Measurements from ENCODE around the gene RAB11A.

RAB11A gene

DNA sequence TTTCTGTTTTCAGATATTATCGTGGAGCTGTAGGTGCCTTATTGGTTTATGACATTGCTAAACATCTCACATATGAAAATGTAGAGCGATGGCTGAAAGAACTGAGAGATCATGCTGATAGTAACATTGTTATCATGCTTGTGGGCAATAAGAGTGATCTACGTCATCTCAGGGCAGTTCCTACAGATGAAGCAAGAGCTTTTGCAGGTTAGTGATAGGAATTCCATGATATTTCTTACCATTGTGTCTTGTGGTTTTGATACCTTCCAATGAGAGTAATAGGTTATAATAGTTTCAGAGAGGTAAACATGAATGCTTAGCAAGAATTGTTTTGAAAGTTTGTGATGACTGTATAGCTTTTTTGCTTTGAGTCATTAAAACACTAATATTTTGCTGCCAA is 8.5 kb downstream of the RAB11A start:
- Mint-ChIP-seq H3K27ac (ENCODE audit: low read depth) (no peak overlapping the region), H3K36me3 (ENCODE audit: insufficient read depth) (peaks cover 45% of the 10 kb centered on the region), H3K27me3 (no peaks in the 10 kb centered on the region), H3K4me3 (no peak overlapping the region), H3K4me1 (peaks cover 15% of the 10 kb centered on the region), H3K9me3 (no peaks in the 10 kb centered on the region)
- DNase-seq (ENCODE audit: low spot score in 2 of 2) (no peak), ATAC-seq (replicated peaks; ENCODE audit: extremely low read depth, poor library complexity, severe bottlenecking) (no peak)

GRCh38 chr15:65881766-65882434 is 12.6 kb downstream of the RAB11A start:
- H3K9me3 Mint-ChIP-seq: no peaks in the 10 kb centered on the region
- ATAC-seq (replicated peaks; ENCODE audit: extremely low read depth, poor library complexity, severe bottlenecking): no peak
- H3K4me1 Mint-ChIP-seq: peaks cover 19% of the 10 kb centered on the region
- no peaks in the 10 kb centered on the region for H3K27me3 Mint-ChIP-seq
- H3K36me3 Mint-ChIP-seq (ENCODE audit: insufficient read depth): peaks cover 48% of the 10 kb centered on the region
- no peak overlapping the region for H3K4me3 Mint-ChIP-seq
- no peak for DNase-seq (ENCODE audit: low spot score in 2 of 2)
- H3K27ac Mint-ChIP-seq (ENCODE audit: low read depth): no peak overlapping the region

- ATAC-seq (replicated peaks; ENCODE audit: extremely low read depth, poor library complexity, severe bottlenecking): no peak
- Mint-ChIP-seq H3K4me3 (no peak overlapping the region), H3K27me3 (no peaks in the 10 kb centered on the region), H3K9me3 (no peaks in the 10 kb centered on the region), H3K27ac (ENCODE audit: low read depth) (no peak overlapping the region), H3K4me1 (peaks cover 31% of the 10 kb centered on the region), H3K36me3 (ENCODE audit: insufficient read depth) (peaks cover 47% of the 10 kb centered on the region)
- no peak for DNase-seq (ENCODE audit: low spot score in 2 of 2)
These were observed 14.3 kb downstream of the RAB11A start for GRCh38 chr15:65883571-65883970.

DNA sequence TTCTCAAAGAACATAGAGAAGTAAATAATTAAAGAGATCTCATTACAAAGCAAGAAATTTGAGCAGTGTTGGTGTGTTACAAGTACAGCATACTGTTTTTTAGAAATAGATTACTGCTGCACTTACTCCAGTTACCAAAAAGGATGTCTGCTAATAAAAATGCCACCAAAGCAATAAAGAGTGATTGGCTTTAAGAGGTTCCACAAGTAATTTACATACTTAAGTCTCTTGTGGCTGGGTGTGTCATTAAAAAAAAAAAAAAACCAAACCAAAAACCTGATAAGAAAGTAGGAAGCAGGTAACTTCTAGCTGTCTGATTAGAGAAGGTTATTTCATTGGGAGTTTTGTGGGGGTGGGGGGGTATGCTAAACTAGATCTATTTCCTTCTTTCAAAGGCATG is 15.2 kb downstream of the RAB11A start:
- peaks cover 48% of the 10 kb centered on the region for H3K36me3 Mint-ChIP-seq (ENCODE audit: insufficient read depth)
- no peak overlapping the region for H3K4me3 Mint-ChIP-seq
- no peaks in the 10 kb centered on the region for H3K27me3 Mint-ChIP-seq
- no peak overlapping the region for H3K27ac Mint-ChIP-seq (ENCODE audit: low read depth)
- peaks cover 31% of the 10 kb centered on the region for H3K4me1 Mint-ChIP-seq
- DNase-seq (ENCODE audit: low spot score in 2 of 2): no peak
- H3K9me3 Mint-ChIP-seq: no peaks in the 10 kb centered on the region
- no peak for ATAC-seq (replicated peaks; ENCODE audit: extremely low read depth, poor library complexity, severe bottlenecking)

GRCh38 chr15:65885668-65886218 is 16.5 kb downstream of the RAB11A start:
- Mint-ChIP-seq H3K4me1 (peaks cover 31% of the 10 kb centered on the region), H3K36me3 (ENCODE audit: insufficient read depth) (peaks cover 46% of the 10 kb centered on the region), H3K27ac (ENCODE audit: low read depth) (peak overlapping the region; percentile 47), H3K27me3 (no peaks in the 10 kb centered on the region), H3K4me3 (no peak overlapping the region), H3K9me3 (no peaks in the 10 kb centered on the region)
- no peak for DNase-seq (ENCODE audit: low spot score in 2 of 2)
- ATAC-seq (replicated peaks; ENCODE audit: extremely low read depth, poor library complexity, severe bottlenecking): no peak

DNA sequence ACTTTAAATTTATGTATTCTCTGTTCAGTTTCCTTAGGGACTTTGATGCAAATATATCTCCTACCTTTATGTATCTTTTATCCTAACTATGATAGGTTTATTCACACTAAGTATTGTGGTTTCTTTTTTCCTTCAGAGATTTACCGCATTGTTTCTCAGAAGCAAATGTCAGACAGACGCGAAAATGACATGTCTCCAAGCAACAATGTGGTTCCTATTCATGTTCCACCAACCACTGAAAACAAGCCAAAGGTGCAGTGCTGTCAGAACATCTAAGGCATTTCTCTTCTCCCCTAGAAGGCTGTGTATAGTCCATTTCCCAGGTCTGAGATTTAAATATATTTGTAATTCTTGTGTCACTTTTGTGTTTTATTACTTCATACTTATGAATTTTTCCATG is 18.3 kb downstream of the RAB11A start:
- Mint-ChIP-seq H3K27ac (ENCODE audit: low read depth) (peak overlapping the region; percentile 47), H3K27me3 (no peaks in the 10 kb centered on the region), H3K36me3 (ENCODE audit: insufficient read depth) (peaks cover 39% of the 10 kb centered on the region), H3K4me1 (peaks cover 27% of the 10 kb centered on the region), H3K9me3 (no peaks in the 10 kb centered on the region), H3K4me3 (no peak overlapping the region)
- ATAC-seq (replicated peaks; ENCODE audit: extremely low read depth, poor library complexity, severe bottlenecking): peak; percentile 92
- DNase-seq (ENCODE audit: low spot score in 2 of 2): no peak

DNA sequence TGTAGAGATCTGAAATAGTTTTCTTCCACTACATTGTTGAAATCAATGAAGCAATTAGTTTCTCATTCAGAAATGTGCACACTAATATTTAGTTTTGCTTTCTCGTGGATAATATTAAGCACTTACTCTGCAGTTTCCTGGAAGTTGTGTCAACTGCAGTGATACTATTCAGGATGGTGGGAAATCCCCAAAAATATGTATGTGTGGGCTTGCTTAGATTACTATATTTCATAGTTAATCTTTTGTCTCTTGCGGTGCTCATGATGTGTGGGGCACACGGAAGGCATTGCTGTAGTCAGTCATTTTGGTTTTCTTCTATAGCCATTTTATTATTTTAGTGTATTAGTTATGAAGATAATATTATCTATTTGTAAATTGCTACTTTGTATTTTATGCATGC is 19.7 kb downstream of the RAB11A start:
- ATAC-seq (replicated peaks; ENCODE audit: extremely low read depth, poor library complexity, severe bottlenecking): no peak
- H3K27me3 Mint-ChIP-seq: no peaks in the 10 kb centered on the region
- H3K4me1 Mint-ChIP-seq: peaks cover 27% of the 10 kb centered on the region
- no peak for DNase-seq (ENCODE audit: low spot score in 2 of 2)
- H3K9me3 Mint-ChIP-seq: no peaks in the 10 kb centered on the region
- H3K4me3 Mint-ChIP-seq: no peak overlapping the region
- H3K27ac Mint-ChIP-seq (ENCODE audit: low read depth): no peak overlapping the region
- peaks cover 31% of the 10 kb centered on the region for H3K36me3 Mint-ChIP-seq (ENCODE audit: insufficient read depth)

- Mint-ChIP-seq H3K4me1 (peaks cover under 1% of the 10 kb centered on the region), H3K27me3 (no peaks in the 10 kb centered on the region), H3K9me3 (no peaks in the 10 kb centered on the region), H3K4me3 (no peak overlapping the region), H3K27ac (ENCODE audit: low read depth) (no peak overlapping the region), H3K36me3 (ENCODE audit: insufficient read depth) (peaks cover 25% of the 10 kb centered on the region)
- no peak for ATAC-seq (replicated peaks; ENCODE audit: extremely low read depth, poor library complexity, severe bottlenecking)
- DNase-seq (ENCODE audit: low spot score in 2 of 2): no peak
These were observed 23.8 kb downstream of the RAB11A start for GRCh38 chr15:65893060-65893459.

- Mint-ChIP-seq H3K27me3 (no peaks in the 10 kb centered on the region), H3K27ac (ENCODE audit: low read depth) (no peak overlapping the region), H3K36me3 (ENCODE audit: insufficient read depth) (peaks cover 8% of the 10 kb centered on the region), H3K4me1 (no peaks in the 10 kb centered on the region), H3K4me3 (no peak overlapping the region), H3K9me3 (no peaks in the 10 kb centered on the region)
- DNase-seq (ENCODE audit: low spot score in 2 of 2) (no peak), ATAC-seq (replicated peaks; ENCODE audit: extremely low read depth, poor library complexity, severe bottlenecking) (no peak)
These were observed 26.9 kb downstream of the RAB11A start for GRCh38 chr15:65896236-65896635.

GRCh38 chr15:65900488-65900887 is 31.2 kb downstream of the RAB11A start:
- Mint-ChIP-seq H3K27ac (ENCODE audit: low read depth) (no peak overlapping the region), H3K9me3 (no peaks in the 10 kb centered on the region), H3K27me3 (no peaks in the 10 kb centered on the region), H3K4me1 (peaks cover 5% of the 10 kb centered on the region), H3K4me3 (no peak overlapping the region), H3K36me3 (ENCODE audit: insufficient read depth) (peaks cover 7% of the 10 kb centered on the region)
- ATAC-seq (replicated peaks; ENCODE audit: extremely low read depth, poor library complexity, severe bottlenecking) (no peak), DNase-seq (ENCODE audit: low spot score in 2 of 2) (no peak)

- peaks cover 5% of the 10 kb centered on the region for H3K4me1 Mint-ChIP-seq
- no peak for DNase-seq (ENCODE audit: low spot score in 2 of 2)
- peaks cover 7% of the 10 kb centered on the region for H3K36me3 Mint-ChIP-seq (ENCODE audit: insufficient read depth)
- no peaks in the 10 kb centered on the region for H3K9me3 Mint-ChIP-seq
- H3K27ac Mint-ChIP-seq (ENCODE audit: low read depth): no peak overlapping the region
- H3K27me3 Mint-ChIP-seq: no peaks in the 10 kb centered on the region
- H3K4me3 Mint-ChIP-seq: no peak overlapping the region
- no peak for ATAC-seq (replicated peaks; ENCODE audit: extremely low read depth, poor library complexity, severe bottlenecking)
These were observed 32.0 kb downstream of the RAB11A start for GRCh38 chr15:65901336-65901735.

GRCh38 chr15:65901836-65902235 is 32.5 kb downstream of the RAB11A start:
- peaks cover 7% of the 10 kb centered on the region for H3K36me3 Mint-ChIP-seq (ENCODE audit: insufficient read depth)
- DNase-seq (ENCODE audit: low spot score in 2 of 2) (no peak), ATAC-seq (replicated peaks; ENCODE audit: extremely low read depth, poor library complexity, severe bottlenecking) (no peak)
- no peaks in the 10 kb centered on the region for H3K27me3 Mint-ChIP-seq
- no peaks in the 10 kb centered on the region for H3K9me3 Mint-ChIP-seq
- no peak overlapping the region for H3K27ac Mint-ChIP-seq (ENCODE audit: low read depth)
- H3K4me3 Mint-ChIP-seq: no peak overlapping the region
- H3K4me1 Mint-ChIP-seq: peaks cover 5% of the 10 kb centered on the region

DNA sequence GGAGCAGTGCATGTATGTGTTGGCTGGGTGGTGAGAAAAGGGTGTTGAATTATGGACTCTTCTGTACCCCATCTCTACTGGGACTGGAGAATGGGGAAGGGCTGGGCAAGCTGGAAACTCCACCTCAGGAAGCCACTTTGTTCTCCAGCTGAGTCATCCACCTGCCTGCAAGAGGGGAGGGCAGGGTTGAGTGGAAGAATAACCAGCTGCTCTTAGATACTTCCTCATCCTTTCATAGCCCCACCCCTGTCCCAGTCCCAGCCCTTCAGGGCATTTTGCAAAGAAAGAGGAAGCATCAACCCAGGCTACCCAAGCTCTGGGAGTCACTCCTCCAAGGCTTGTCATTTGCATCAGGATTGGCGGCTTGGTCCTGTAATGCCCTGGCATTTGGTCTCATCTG is 33.1 kb downstream of the RAB11A start:
- no peak for ATAC-seq (replicated peaks; ENCODE audit: extremely low read depth, poor library complexity, severe bottlenecking)
- H3K36me3 Mint-ChIP-seq (ENCODE audit: insufficient read depth): peaks cover 10% of the 10 kb centered on the region
- peaks cover 5% of the 10 kb centered on the region for H3K4me1 Mint-ChIP-seq
- no peaks in the 10 kb centered on the region for H3K27me3 Mint-ChIP-seq
- H3K4me3 Mint-ChIP-seq: no peak overlapping the region
- no peak overlapping the region for H3K27ac Mint-ChIP-seq (ENCODE audit: low read depth)
- DNase-seq (ENCODE audit: low spot score in 2 of 2): no peak
- no peaks in the 10 kb centered on the region for H3K9me3 Mint-ChIP-seq
